ENCODE data around the gene CCDC91. TPM values are rescaled to one million over a fixed set of nuclear protein-coding genes. Genes with fewer than 3 reads are reported as not detected.

The CCDC91 gene
- total RNA-seq, 1 donor from 2014 or later = 11.8 TPM

DNA sequence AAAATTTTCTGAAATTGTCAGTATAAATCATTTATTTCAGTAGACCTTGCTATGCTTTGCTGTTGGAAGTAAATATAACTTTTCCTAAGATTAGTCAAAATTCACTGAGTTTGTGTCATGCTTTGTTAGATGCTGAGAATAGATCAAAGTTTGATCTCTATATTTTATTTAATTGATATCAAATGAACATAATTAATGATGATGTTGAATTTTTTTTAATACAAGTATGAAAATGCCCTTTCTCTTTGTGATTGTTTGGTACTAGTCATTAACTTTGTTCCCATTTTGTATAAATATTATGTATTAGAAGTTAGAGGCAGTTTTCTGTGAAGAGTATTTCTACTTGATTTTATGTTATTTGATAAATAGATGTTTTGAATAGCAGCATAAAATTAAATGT lies 45.7 kb downstream of the CCDC91 start:
- no peak overlapping the region for H3K4me3 ChIP-seq (ENCODE audit: low read depth, low read length)
- no peak for DNase-seq (ENCODE audit: low read depth)
- TF ChIP-seq, protein P1, sequence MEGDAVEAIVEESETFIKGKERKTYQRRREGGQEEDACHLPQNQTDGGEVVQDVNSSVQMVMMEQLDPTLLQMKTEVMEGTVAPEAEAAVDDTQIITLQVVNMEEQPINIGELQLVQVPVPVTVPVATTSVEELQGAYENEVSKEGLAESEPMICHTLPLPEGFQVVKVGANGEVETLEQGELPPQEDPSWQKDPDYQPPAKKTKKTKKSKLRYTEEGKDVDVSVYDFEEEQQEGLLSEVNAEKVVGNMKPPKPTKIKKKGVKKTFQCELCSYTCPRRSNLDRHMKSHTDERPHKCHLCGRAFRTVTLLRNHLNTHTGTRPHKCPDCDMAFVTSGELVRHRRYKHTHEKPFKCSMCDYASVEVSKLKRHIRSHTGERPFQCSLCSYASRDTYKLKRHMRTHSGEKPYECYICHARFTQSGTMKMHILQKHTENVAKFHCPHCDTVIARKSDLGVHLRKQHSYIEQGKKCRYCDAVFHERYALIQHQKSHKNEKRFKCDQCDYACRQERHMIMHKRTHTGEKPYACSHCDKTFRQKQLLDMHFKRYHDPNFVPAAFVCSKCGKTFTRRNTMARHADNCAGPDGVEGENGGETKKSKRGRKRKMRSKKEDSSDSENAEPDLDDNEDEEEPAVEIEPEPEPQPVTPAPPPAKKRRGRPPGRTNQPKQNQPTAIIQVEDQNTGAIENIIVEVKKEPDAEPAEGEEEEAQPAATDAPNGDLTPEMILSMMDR (conservative IDR thresholded peaks at IDR 0.05; ENCODE audit: low read depth, low read length) = no peak

DNA sequence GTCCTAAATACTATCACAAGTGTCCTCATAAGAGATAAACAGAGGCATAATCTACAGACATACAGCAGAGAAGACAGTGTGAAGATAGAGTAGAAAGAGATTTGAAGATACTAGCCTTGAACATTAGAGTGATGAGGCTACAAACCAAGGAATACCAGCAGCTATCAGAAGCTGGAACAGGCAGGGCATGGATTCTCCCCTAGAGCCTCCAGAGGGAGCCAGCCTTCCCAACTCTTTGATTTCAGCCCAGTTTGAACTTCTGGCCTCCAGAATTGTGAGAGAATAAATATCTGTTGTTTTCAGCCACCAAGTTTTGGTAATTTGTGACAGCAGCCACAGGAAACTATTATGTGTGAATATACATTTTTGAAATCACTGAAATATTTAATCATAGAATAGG lies 47.2 kb downstream of the CCDC91 start:
- TF ChIP-seq, protein P1 (conservative IDR thresholded peaks at IDR 0.05; ENCODE audit: low read depth, low read length) = peak; percentile 39
- H3K4me3 ChIP-seq (ENCODE audit: low read depth, low read length) = no peak overlapping the region
- DNase-seq (ENCODE audit: low read depth) = no peak

DNA sequence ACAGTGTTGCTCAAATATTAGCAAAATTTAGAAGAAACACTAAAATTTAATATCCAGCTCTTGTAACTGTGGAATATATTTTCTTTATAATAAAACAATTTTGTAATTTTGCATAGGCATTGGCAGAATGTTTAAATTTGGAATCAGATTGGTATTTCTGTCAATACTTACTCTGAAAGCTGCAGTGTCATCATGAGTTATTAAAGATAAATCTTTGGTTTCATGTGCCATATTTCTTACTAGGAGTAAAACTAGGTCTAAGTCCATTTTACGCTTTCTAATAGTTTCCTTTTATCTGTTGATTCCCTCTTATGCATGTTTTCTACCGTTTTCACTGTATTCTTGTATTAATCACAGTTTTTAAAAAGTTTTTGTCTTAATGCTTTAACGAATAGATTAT lies 49.7 kb downstream of the CCDC91 start:
- DNase-seq (ENCODE audit: low read depth) = no peak
- TF ChIP-seq, protein P1 (conservative IDR thresholded peaks at IDR 0.05; ENCODE audit: low read depth, low read length) = no peak
- H3K4me3 ChIP-seq (ENCODE audit: low read depth, low read length) = no peak overlapping the region

DNA sequence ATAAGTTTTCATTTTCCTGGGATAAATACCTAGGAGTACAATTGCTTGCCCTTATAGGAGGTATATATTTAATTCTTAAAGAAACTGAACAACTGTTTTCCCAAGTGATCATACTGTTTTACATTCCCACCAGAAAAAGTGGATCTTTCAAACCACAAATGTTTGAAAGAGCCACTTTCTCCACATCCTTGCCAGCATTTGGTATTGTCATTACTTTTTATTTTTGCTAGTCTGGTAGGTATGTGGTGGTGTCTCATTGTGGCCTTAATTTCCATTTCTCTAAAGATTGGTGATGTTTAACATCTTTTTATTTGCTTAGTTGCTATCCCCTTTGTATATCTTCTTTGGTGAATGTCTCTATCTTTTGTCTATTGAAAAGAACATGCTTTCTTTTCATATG lies 50.6 kb downstream of the CCDC91 start:
- TF ChIP-seq, protein P1 (conservative IDR thresholded peaks at IDR 0.05; ENCODE audit: low read depth, low read length) = no peak
- no peak for DNase-seq (ENCODE audit: low read depth)
- H3K4me3 ChIP-seq (ENCODE audit: low read depth, low read length) = no peak overlapping the region

DNA sequence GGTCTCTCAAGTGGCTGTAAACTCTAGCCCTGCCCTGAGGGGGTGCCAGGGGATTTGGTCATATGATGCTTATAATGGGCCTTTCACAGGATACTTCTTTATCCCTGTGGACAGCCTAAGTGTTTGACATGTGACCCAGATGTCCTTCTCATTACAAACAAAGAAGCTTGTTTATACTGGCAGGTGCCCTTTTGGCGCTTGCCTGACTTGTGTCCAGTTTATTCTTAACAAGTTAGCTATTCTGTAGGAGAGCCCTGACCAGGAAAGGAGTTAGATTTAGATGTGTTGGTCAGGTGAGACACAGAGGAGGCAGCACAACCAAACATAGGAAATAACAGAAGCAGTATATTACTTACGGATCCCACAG lies 51.9 kb downstream of the CCDC91 start:
- no peak for DNase-seq (ENCODE audit: low read depth)
- H3K4me3 ChIP-seq (ENCODE audit: low read depth, low read length) = no peak overlapping the region
- TF ChIP-seq, protein P1 (conservative IDR thresholded peaks at IDR 0.05; ENCODE audit: low read depth, low read length) = no peak

DNA sequence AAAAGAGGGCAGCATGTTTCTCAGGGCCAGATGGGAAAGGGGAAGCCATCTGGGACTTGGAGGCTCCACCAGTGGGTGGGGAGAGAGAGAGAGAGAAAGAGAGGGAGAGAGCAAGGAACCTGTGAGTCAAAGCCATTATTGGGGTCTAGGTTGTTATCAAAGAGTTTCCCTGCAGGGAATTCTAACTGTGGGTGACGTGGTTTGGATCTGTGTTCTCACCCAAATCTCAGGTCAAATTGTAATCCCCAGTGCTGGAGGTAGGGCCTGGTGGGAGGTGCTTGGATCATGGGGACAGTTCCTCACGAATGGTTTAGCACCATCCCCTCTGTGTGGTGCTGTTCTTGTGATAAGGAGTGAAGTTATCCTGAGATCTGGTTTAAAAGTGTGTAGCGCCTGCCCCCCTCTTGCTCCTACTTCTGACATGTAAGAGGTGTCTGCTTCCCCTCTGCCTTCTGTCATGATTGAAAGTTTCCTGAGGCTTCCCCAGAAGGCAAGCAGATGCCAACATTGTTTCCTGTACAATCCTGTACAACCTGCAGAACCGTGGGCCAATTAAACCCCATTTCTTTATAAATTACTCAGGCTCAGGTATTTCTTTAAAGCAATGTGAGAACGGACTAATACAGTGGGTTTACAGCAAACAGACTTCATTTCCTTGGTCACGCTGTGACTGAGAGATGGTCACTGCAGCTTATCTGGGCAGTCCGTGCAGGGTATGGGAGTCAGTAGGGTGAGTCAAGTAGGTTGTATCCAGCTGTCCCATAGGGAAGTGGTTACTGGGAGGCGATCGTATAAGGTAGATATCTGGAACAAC lies 52.4 kb downstream of the CCDC91 start:
- no peak overlapping the region for H3K4me3 ChIP-seq (ENCODE audit: low read depth, low read length)
- no peak for DNase-seq (ENCODE audit: low read depth)
- TF ChIP-seq, protein P1 (conservative IDR thresholded peaks at IDR 0.05; ENCODE audit: low read depth, low read length) = no peak

DNA sequence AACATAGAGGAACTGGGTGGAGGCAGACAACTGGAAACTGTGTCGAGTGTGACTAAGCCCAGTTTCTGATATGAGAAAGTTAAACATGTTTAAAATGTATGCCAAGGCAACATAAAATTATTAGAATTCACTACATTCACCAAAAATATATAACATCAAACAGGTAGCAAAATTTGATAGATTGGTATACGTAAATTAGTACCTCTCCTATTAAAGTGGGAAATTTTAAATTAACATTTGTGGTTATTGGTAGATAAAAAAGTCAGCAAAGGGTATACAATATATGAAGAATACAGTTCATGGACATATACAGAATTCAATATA lies 53.0 kb downstream of the CCDC91 start:
- DNase-seq (ENCODE audit: low read depth) = no peak
- TF ChIP-seq, protein P1 (conservative IDR thresholded peaks at IDR 0.05; ENCODE audit: low read depth, low read length) = no peak
- H3K4me3 ChIP-seq (ENCODE audit: low read depth, low read length) = no peak overlapping the region
